ENCODE data around the gene CTBP2. TPM values are rescaled to one million over a fixed set of nuclear protein-coding genes. Genes with fewer than 3 reads are reported as not detected.

Gene CTBP2
- total RNA-seq, 4 donors from 2014 or later: 69.7 to 125 (median 84.7) TPM

- TF ChIP-seq POLR2A (IDR thresholded peaks at IDR 0.05; ENCODE audit: low read depth): no peak
- WGBS: 80% methylated on average over 4 of the region's 4 CpGs
- Histone ChIP-seq H3K27me3 (no peaks in the 10 kb centered on the region), H3K4me1 (peaks cover 0 to 32% (median 16%) of the 10 kb centered on the region in 4 donors), H3K36me3 (peaks cover 0 to 22% (median 9%) of the 10 kb centered on the region in 4 donors), H3K9me3 (no peaks in the 10 kb centered on the region), H3K4me3 (no peak overlapping the region), H3K27ac (replicated peaks in 1 of 4) (no peak overlapping the region)
- intact Hi-C loops (cut with DNase I): no loop called here
- no peak for DNase-seq (ENCODE audit: extremely low spot score)
These were observed 87.6 kb downstream of the CTBP2 start for GRCh38 chr10:125072794-125073193.

GRCh38 chr10:125071008-125071407 is 89.4 kb downstream of the CTBP2 start:
- H3K27me3 ChIP-seq: no peaks in the 10 kb centered on the region
- intact Hi-C loops (cut with DNase I): no loop called here
- no peak for TF ChIP-seq POLR2AphosphoS5 (IDR thresholded peaks at IDR 0.05)
- TF ChIP-seq POLR2A (IDR thresholded peaks at IDR 0.05; ENCODE audit: low read depth): no peak
- TF ChIP-seq, protein P1, sequence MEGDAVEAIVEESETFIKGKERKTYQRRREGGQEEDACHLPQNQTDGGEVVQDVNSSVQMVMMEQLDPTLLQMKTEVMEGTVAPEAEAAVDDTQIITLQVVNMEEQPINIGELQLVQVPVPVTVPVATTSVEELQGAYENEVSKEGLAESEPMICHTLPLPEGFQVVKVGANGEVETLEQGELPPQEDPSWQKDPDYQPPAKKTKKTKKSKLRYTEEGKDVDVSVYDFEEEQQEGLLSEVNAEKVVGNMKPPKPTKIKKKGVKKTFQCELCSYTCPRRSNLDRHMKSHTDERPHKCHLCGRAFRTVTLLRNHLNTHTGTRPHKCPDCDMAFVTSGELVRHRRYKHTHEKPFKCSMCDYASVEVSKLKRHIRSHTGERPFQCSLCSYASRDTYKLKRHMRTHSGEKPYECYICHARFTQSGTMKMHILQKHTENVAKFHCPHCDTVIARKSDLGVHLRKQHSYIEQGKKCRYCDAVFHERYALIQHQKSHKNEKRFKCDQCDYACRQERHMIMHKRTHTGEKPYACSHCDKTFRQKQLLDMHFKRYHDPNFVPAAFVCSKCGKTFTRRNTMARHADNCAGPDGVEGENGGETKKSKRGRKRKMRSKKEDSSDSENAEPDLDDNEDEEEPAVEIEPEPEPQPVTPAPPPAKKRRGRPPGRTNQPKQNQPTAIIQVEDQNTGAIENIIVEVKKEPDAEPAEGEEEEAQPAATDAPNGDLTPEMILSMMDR (IDR thresholded peaks at IDR 0.05): no peak
- no peak for TF ChIP-seq EP300 (IDR thresholded peaks at IDR 0.05)
- H3K4me1 ChIP-seq: peaks cover 8 to 31% (median 18%) of the 10 kb centered on the region in 4 donors
- no peak overlapping the region for H3K4me3 ChIP-seq
- H3K27ac ChIP-seq (replicated peaks in 1 of 4): no peak overlapping the region
- WGBS: 92% methylated on average over 11 of the region's 11 CpGs
- H3K36me3 ChIP-seq: peaks cover 0 to 22% (median 9%) of the 10 kb centered on the region in 4 donors
- H3K9me3 ChIP-seq: no peaks in the 10 kb centered on the region
- DNase-seq (ENCODE audit: extremely low spot score): no peak

DNA sequence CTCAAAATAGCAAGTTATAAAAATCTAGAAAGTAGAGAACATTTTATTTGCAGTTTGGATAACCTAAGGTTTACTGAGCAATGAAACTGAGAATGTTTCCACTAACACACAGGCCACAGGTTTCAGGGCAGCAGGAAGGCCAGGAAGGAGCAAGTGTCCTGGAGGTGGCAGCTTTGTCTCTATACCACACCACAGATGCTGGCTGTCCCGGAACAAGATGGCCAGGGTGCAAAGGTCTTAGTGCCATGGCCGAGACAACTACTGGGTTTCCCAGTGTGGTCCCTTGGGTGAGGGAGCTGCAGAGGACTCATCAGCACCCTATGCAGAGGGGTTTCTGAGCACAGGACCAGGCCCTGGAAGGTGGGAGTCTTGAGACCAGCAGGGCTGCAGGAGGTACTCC is 92.0 kb downstream of the CTBP2 start:
- Histone ChIP-seq H3K4me3 (no peak overlapping the region), H3K9me3 (no peaks in the 10 kb centered on the region), H3K27me3 (no peaks in the 10 kb centered on the region), H3K27ac (replicated peaks in 1 of 4) (no peak overlapping the region), H3K36me3 (peaks cover 0 to 9% (median 3%) of the 10 kb centered on the region in 4 donors), H3K4me1 (peaks cover 34 to 57% (median 43%) of the 10 kb centered on the region in 4 donors)
- TF ChIP-seq, protein P1 (IDR thresholded peaks at IDR 0.05): no peak
- TF ChIP-seq EP300 (IDR thresholded peaks at IDR 0.05) (no peak), POLR2AphosphoS5 (IDR thresholded peaks at IDR 0.05) (no peak)
- intact Hi-C loops (cut with DNase I): no loop called here
- WGBS: 70% methylated on average over 2 of the region's 2 CpGs
- no peak for DNase-seq (ENCODE audit: extremely low spot score)

DNA sequence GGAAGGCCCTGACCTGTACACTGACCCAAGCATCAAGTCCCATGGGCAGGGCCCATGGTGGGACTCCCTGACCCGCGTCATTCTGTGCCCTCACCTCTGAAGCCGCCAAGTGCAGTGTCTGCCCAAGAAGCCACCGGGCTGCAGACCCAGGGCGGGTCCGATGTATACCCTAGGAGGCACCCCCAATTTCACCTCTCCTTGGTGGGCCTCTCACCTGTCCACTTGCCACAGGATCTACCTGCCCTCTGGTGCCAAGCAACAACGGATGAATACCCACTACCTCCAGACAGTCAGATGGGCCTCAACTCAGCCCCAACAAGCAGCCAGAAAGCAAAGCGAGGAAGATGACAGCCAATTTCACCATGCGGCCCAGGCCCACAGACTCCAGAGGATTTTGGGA is 92.6 kb downstream of the CTBP2 start:
- H3K27me3 ChIP-seq: no peaks in the 10 kb centered on the region
- peaks cover 0 to 9% (median 3%) of the 10 kb centered on the region in 4 donors for H3K36me3 ChIP-seq
- peaks cover 40 to 63% (median 49%) of the 10 kb centered on the region in 4 donors for H3K4me1 ChIP-seq
- TF ChIP-seq POLR2A (IDR thresholded peaks at IDR 0.05; ENCODE audit: low read depth): no peak
- no peak for TF ChIP-seq EP300 (IDR thresholded peaks at IDR 0.05)
- no peak for TF ChIP-seq POLR2AphosphoS5 (IDR thresholded peaks at IDR 0.05)
- TF ChIP-seq, protein P1 (IDR thresholded peaks at IDR 0.05): no peak
- intact Hi-C loops (cut with DNase I): no loop called here
- H3K27ac ChIP-seq (replicated peaks in 1 of 4): no peak overlapping the region
- WGBS: 99% methylated on average over 7 of the region's 9 CpGs
- no peak for DNase-seq (ENCODE audit: extremely low spot score)
- H3K4me3 ChIP-seq: no peak overlapping the region
- no peaks in the 10 kb centered on the region for H3K9me3 ChIP-seq

DNA sequence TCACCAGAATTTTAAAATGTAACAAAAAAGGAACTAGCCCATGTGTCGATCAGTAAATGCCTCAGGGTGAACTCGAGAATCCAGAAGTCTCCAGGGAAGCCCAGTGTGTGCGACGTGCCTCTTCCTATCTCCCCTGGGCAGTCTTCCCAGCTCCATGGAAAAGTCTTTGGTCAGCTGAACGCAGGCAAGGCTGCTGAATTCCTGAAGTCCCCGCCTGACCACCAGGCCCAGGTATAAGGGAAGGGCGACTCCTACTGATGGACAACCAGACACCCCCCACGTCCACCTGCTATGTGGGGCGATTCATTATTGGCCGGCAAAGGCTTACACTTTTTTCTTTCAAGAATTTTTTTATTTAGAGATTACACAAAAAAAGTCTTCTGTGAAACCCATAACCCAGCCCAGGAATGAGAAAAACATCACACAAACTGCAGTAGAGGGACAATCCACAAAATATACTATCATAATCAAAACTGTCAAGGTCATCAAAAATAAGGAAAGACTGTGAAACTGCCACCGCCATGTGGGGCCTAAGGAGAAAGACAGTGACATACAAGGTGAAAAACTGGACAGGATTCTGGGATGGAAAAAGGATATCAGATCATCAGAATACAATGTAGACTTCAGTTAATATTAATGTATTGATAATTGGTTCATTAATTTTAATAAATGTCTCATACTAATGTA is 93.5 kb downstream of the CTBP2 start:
- DNase-seq (ENCODE audit: extremely low spot score): no peak
- Histone ChIP-seq H3K4me1 (peaks cover 49 to 72% (median 58%) of the 10 kb centered on the region in 4 donors), H3K9me3 (no peaks in the 10 kb centered on the region), H3K36me3 (peaks cover 0 to 7% (median 3%) of the 10 kb centered on the region in 4 donors), H3K4me3 (no peak overlapping the region), H3K27ac (replicated peaks in 1 of 4) (no peak overlapping the region), H3K27me3 (no peaks in the 10 kb centered on the region)
- WGBS: 69% methylated on average over 11 of the region's 11 CpGs
- intact Hi-C loops (cut with DNase I): no loop called here
- TF ChIP-seq POLR2AphosphoS5 (IDR thresholded peaks at IDR 0.05): no peak
- TF ChIP-seq, protein P1 (IDR thresholded peaks at IDR 0.05): no peak
- TF ChIP-seq POLR2A (IDR thresholded peaks at IDR 0.05; ENCODE audit: low read depth): no peak
- TF ChIP-seq EP300 (IDR thresholded peaks at IDR 0.05): no peak
